GM23338 (cell line): ENCODE results near the gene PARP2. TPM values are rescaled to one million over a fixed set of nuclear protein-coding genes. Genes with fewer than 3 reads are reported as not detected.

ENCODE experiments used
- ATAC-seq: fragments of 200-7000 bp; cut with Tn5 transposase; 3 replicates; pipeline ENCODE4 v1.9.1; 2020
- DNase-seq: peaks from one replicate; pipeline ENCODE4 v3.0.0-alpha.2; 2015; ENCODE audit warnings: low spot score
- H2AFZ ChIP-seq: fragments of 200-600 bp; sonication (generic); 2 replicates; pipeline ENCODE4 v1.8.0; 2016; ENCODE audit warnings: antibody characterized with exemption, mild to moderate bottlenecking, moderate library complexity
- H3F3A ChIP-seq: fragments of 200-600 bp; sonication (generic); replicated peaks from 2 replicates; pipeline ENCODE4 v1.8.0; 2017; ENCODE audit warnings: antibody characterized with exemption, mixed run types, low read depth
- H3K27ac ChIP-seq: fragments of 200-600 bp; sonication (generic); 2 replicates; pipeline ENCODE4 v1.6.1; 2016; ENCODE audit warnings: low read depth
- H3K27me3 ChIP-seq: fragments of 200-600 bp; sonication (generic); 2 replicates; pipeline ENCODE4 v1.8.0; 2016; ENCODE audit warnings: mild to moderate bottlenecking, mixed run types, moderate library complexity; ENCODE audit not compliant: insufficient read depth
- H3K36me3 ChIP-seq: fragments of 200-600 bp; sonication (generic); 2 replicates; pipeline ENCODE4 v1.8.0; 2016; ENCODE audit warnings: mild to moderate bottlenecking; ENCODE audit not compliant: insufficient read depth
- H3K4me1 ChIP-seq: fragments of 200-600 bp; sonication (generic); 2 replicates; pipeline ENCODE4 v1.8.0; 2016; ENCODE audit warnings: mild to moderate bottlenecking, moderate library complexity; ENCODE audit not compliant: insufficient read depth
- H3K4me2 ChIP-seq: fragments of 200-600 bp; sonication (generic); 2 replicates; pipeline ENCODE4 v1.7.1; 2017; ENCODE audit warnings: mixed run types
- H3K4me3 ChIP-seq: fragments of 200-600 bp; sonication (generic); 2 replicates; pipeline ENCODE4 v1.6.1; 2016; ENCODE audit warnings: mixed run types
- H3K79me2 ChIP-seq: fragments of 200-600 bp; sonication (generic); replicated peaks from 2 replicates; pipeline ENCODE4 v1.8.0; 2017; ENCODE audit warnings: mild to moderate bottlenecking; ENCODE audit not compliant: insufficient read depth
- H3K9me2 ChIP-seq: fragments of 200-600 bp; sonication (generic); 2 replicates; pipeline ENCODE4 v1.8.0; 2017; ENCODE audit not compliant: insufficient read depth
- H4K20me1 ChIP-seq: fragments of 200-600 bp; sonication (generic); replicated peaks from 2 replicates; pipeline ENCODE4 v1.8.0; 2017; ENCODE audit warnings: mild to moderate bottlenecking; ENCODE audit not compliant: insufficient read depth
- H3K27ac Mint-ChIP-seq: 2 replicates; pipeline ENCODE4 v1.8.0; 2020; ENCODE audit warnings: inconsistent platforms, mild to moderate bottlenecking, moderate library complexity, mixed read lengths
- H3K27me3 Mint-ChIP-seq: 3 replicates; pipeline ENCODE4 v1.8.0; 2022; ENCODE audit warnings: low read depth, mild to moderate bottlenecking, moderate library complexity, mixed read lengths, inconsistent platforms; ENCODE audit not compliant: insufficient read depth, poor library complexity
- H3K36me3 Mint-ChIP-seq: 3 replicates; pipeline ENCODE4 v1.8.0; 2021; ENCODE audit warnings: low read depth, mild to moderate bottlenecking, inconsistent platforms, moderate library complexity, mixed read lengths
- H3K4me1 Mint-ChIP-seq: 3 replicates; pipeline ENCODE4 v1.8.0; 2020; ENCODE audit warnings: mild to moderate bottlenecking, inconsistent platforms, mixed read lengths
- H3K4me3 Mint-ChIP-seq: 3 replicates; pipeline ENCODE4 v1.8.0; 2021; ENCODE audit warnings: moderate library complexity, mild to moderate bottlenecking, inconsistent platforms, mixed read lengths
- H3K9me3 Mint-ChIP-seq: 3 replicates; pipeline ENCODE4 v1.8.0; 2020; ENCODE audit warnings: moderate library complexity, mild to moderate bottlenecking, inconsistent platforms, mixed read lengths
- CREB1 ChIP-seq: fragments of 250-450 bp; sonication (Bioruptor Pico); IDR thresholded peaks from 2 replicates; pipeline ENCODE4 v1.5.0; 2020; ENCODE audit warnings: low read depth, mild to moderate bottlenecking, moderate library complexity
- ETS1 ChIP-seq: IDR thresholded peaks from 2 replicates; pipeline ENCODE4 v1.6.1; 2016; ENCODE audit warnings: antibody characterized with exemption
- EZH2 ChIP-seq: fragments of 200-600 bp; sonication (generic); IDR thresholded peaks from one replicate; pipeline ENCODE4 v1.8.0; 2017; ENCODE audit warnings: antibody characterized with exemption, mild to moderate bottlenecking, low read depth; ENCODE audit not compliant: unreplicated experiment
- EZH2phosphoT487 ChIP-seq: fragments of 200-600 bp; sonication (generic); IDR thresholded peaks from one replicate; pipeline ENCODE4 v1.8.1; 2018; ENCODE audit warnings: antibody characterized with exemption; ENCODE audit not compliant: unreplicated experiment
- JUNB ChIP-seq: IDR thresholded peaks from one replicate; pipeline ENCODE4 v1.6.1; 2016; ENCODE audit warnings: antibody characterized with exemption; ENCODE audit not compliant: unreplicated experiment
- NANOG ChIP-seq: IDR thresholded peaks from 2 replicates; pipeline ENCODE4 v1.6.1; 2016; ENCODE audit warnings: antibody characterized with exemption, borderline replicate concordance
- POLR2AphosphoS5 ChIP-seq: IDR thresholded peaks from 2 replicates; pipeline ENCODE4 v1.6.1; 2016; ENCODE audit warnings: antibody characterized with exemption, low read depth
- STAT1 ChIP-seq: IDR thresholded peaks from one replicate; pipeline ENCODE4 v1.6.1; 2016; ENCODE audit warnings: antibody characterized with exemption; ENCODE audit not compliant: unreplicated experiment
- ZNF114 ChIP-seq: fragments of 250-450 bp; sonication (Bioruptor Pico); IDR thresholded peaks from 2 replicates; pipeline ENCODE4 v1.5.0; 2020; ENCODE audit warnings: mild to moderate bottlenecking, moderate library complexity
- ZNF331 ChIP-seq: fragments of 250-450 bp; sonication (Bioruptor Pico); IDR thresholded peaks from 2 replicates; pipeline ENCODE4 v1.5.0; 2020; ENCODE audit warnings: low read depth, mild to moderate bottlenecking, moderate library complexity
- ZNF462 ChIP-seq: fragments of 250-450 bp; sonication (Bioruptor Pico); IDR thresholded peaks from 2 replicates; pipeline ENCODE4 v1.5.0; 2020; ENCODE audit warnings: mild to moderate bottlenecking, moderate library complexity
- polyA plus RNA-seq: library from polyadenylated mRNA; unstranded; fragments of >200 nt; fragmentation: Nextera tagmentation; extraction: Ambion mirVana; gene quantifications from 2 replicates; pipeline ENCODE4 v1.2.1, GENCODE V29; 2016
- total RNA-seq: library from RNA; depleted of rRNA; stranded (reverse); fragments of >200 nt; shearing (Covaris generic); gene quantifications from 2 replicates; pipeline ENCODE4 v1.2.3, GENCODE V29; 2014
- TF ChIP-seq, protein P1 (sequence below): IDR thresholded peaks from one replicate; pipeline ENCODE4 v1.6.1; 2018; ENCODE audit warnings: antibody characterized with exemption; ENCODE audit not compliant: unreplicated experiment
- TF ChIP-seq, protein P2 (sequence below), 2 experiments: fragments of 200-600 bp in 1 of 2; sonication (generic) in 1 of 2; conservative IDR thresholded peaks; 2 replicates each; pipeline versions ENCODE4 v1.5.1 to v1.6.1; 2016 to 2017; ENCODE audit warnings: antibody characterized with exemption in 2 of 2, low read depth in 2 of 2, mild to moderate bottlenecking in 2 of 2, moderate library complexity in 1 of 2

PARP2 gene
- total and polyA plus RNA-seq, 2 experiments from 2014 or later: 27.8 to 42.7 TPM

GRCh38 chr14:20331053-20331613 lies 12.3 kb upstream of the PARP2 start:
- Mint-ChIP-seq H3K27me3 (peaks cover 6% of the 10 kb centered on the region), H3K36me3 (peaks cover 61% of the 10 kb centered on the region), H3K4me1 (peaks cover 31% of the 10 kb centered on the region), H3K9me3 (no peaks in the 10 kb centered on the region), H3K27ac (peak overlapping the region; percentile 92), H3K4me3 (peak overlapping the region; percentile 98)
- ATAC-seq (no peak), DNase-seq (no peak)
- Histone ChIP-seq H3K4me2 (peak overlapping the region; percentile 82), H3K79me2 (peaks cover 70% of the 10 kb centered on the region), H3K9me2 (no peaks in the 10 kb centered on the region), H3K27ac (peak overlapping the region; percentile 53; the same call in 1 of the 2 replicates), H3K4me1 (peaks cover 16% of the 10 kb centered on the region), H3K36me3 (peaks cover 21% of the 10 kb centered on the region), H3K4me3 (peak overlapping the region; percentile 58), H4K20me1 (peaks cover 28% of the 10 kb centered on the region), H3K27me3 (no peaks in the 10 kb centered on the region), H2AFZ (no peak overlapping the region), H3F3A (no peaks in the 10 kb centered on the region; the same call in 1 of the 2 replicates)
- no peak for TF ChIP-seq EZH2phosphoT487
- no peak for TF ChIP-seq STAT1
- TF ChIP-seq, protein P1, sequence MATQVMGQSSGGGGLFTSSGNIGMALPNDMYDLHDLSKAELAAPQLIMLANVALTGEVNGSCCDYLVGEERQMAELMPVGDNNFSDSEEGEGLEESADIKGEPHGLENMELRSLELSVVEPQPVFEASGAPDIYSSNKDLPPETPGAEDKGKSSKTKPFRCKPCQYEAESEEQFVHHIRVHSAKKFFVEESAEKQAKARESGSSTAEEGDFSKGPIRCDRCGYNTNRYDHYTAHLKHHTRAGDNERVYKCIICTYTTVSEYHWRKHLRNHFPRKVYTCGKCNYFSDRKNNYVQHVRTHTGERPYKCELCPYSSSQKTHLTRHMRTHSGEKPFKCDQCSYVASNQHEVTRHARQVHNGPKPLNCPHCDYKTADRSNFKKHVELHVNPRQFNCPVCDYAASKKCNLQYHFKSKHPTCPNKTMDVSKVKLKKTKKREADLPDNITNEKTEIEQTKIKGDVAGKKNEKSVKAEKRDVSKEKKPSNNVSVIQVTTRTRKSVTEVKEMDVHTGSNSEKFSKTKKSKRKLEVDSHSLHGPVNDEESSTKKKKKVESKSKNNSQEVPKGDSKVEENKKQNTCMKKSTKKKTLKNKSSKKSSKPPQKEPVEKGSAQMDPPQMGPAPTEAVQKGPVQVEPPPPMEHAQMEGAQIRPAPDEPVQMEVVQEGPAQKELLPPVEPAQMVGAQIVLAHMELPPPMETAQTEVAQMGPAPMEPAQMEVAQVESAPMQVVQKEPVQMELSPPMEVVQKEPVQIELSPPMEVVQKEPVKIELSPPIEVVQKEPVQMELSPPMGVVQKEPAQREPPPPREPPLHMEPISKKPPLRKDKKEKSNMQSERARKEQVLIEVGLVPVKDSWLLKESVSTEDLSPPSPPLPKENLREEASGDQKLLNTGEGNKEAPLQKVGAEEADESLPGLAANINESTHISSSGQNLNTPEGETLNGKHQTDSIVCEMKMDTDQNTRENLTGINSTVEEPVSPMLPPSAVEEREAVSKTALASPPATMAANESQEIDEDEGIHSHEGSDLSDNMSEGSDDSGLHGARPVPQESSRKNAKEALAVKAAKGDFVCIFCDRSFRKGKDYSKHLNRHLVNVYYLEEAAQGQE: no peak
- no peak for TF ChIP-seq POLR2AphosphoS5
- no peak for TF ChIP-seq CREB1 (CRISPR knock-in tag)
- TF ChIP-seq EZH2: no peak
- no peak for TF ChIP-seq NANOG
- TF ChIP-seq, protein P2, sequence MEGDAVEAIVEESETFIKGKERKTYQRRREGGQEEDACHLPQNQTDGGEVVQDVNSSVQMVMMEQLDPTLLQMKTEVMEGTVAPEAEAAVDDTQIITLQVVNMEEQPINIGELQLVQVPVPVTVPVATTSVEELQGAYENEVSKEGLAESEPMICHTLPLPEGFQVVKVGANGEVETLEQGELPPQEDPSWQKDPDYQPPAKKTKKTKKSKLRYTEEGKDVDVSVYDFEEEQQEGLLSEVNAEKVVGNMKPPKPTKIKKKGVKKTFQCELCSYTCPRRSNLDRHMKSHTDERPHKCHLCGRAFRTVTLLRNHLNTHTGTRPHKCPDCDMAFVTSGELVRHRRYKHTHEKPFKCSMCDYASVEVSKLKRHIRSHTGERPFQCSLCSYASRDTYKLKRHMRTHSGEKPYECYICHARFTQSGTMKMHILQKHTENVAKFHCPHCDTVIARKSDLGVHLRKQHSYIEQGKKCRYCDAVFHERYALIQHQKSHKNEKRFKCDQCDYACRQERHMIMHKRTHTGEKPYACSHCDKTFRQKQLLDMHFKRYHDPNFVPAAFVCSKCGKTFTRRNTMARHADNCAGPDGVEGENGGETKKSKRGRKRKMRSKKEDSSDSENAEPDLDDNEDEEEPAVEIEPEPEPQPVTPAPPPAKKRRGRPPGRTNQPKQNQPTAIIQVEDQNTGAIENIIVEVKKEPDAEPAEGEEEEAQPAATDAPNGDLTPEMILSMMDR (conservative IDR thresholded peaks at IDR 0.05; ENCODE audit: low read depth in 2 of 2): no peak
- TF ChIP-seq JUNB: no peak
- no peak for TF ChIP-seq ZNF462 (CRISPR knock-in tag)
- TF ChIP-seq ZNF114 (CRISPR knock-in tag): no peak
- TF ChIP-seq ETS1: no peak
- TF ChIP-seq ZNF331 (CRISPR knock-in tag): no peak
